Peyer's patch (tissue), 4 donors: ENCODE measurements around the gene GSTM2. TPM values are rescaled to one million over a fixed set of nuclear protein-coding genes. Genes with fewer than 3 reads are reported as not detected.

Source experiments
- DNase-seq, 3 donors: peaks; one replicate each; pipeline ENCODE4 v3.0.0-alpha.2; 2017 to 2019
- H3K27ac ChIP-seq, 4 donors: fragments of 200-600 bp; sonication (generic); one replicate each; pipeline ENCODE4 v1.5.1; 2016 to 2019
- H3K27me3 ChIP-seq, 2 donors: fragments of 200-600 bp; sonication (generic); one replicate each; pipeline ENCODE4 v1.5.1; 2019
- H3K36me3 ChIP-seq, 3 donors: fragments of 200-600 bp; sonication (generic); one replicate each; pipeline ENCODE4 v1.5.1; 2016 to 2019
- H3K4me1 ChIP-seq, 4 donors: fragments of 200-600 bp; sonication (generic); one replicate each; pipeline ENCODE4 v1.5.1; 2016 to 2019
- H3K4me3 ChIP-seq, 4 donors: fragments of 200-600 bp; sonication (generic); 1 replicate in 3 of 4; 2 replicates in 1 of 4; pipeline ENCODE4 v1.5.1; 2016 to 2019; ENCODE audit warnings: mild to moderate bottlenecking in 1 of 4
- H3K9me3 ChIP-seq, 4 donors: fragments of 200-600 bp; sonication (generic); one replicate each; pipeline ENCODE4 v1.5.1; 2016 to 2019; ENCODE audit warnings: mild to moderate bottlenecking in 1 of 4
- POLR2A ChIP-seq, 2 donors: fragments of 450-650 bp; IDR thresholded peaks; one replicate each; pipeline ENCODE4 v1.5.1; 2017; ENCODE audit warnings: antibody characterized with exemption in 2 of 2, mild to moderate bottlenecking in 2 of 2, moderate library complexity in 2 of 2
- total RNA-seq, 4 donors: library from RNA; depleted of rRNA; stranded (reverse); fragments of >200 nt; gene quantifications; one replicate each; pipeline ENCODE4 v1.1.0, GENCODE V29; 2016
- TF ChIP-seq, protein P1 (sequence below), 6 experiments: fragments of 450-650 bp in 4 of 6; fragments of 200-600 bp in 2 of 6; sonication (generic) in 1 of 6; IDR thresholded peaks; one replicate each; pipeline ENCODE4 v1.5.1; 2017 to 2019; ENCODE audit warnings: antibody characterized with exemption in 6 of 6, mild to moderate bottlenecking in 3 of 6, moderate library complexity in 1 of 6

The GSTM2 gene
- total RNA-seq, 4 donors from 2014 or later: 38.5 to 242 (median 116) TPM

DNA sequence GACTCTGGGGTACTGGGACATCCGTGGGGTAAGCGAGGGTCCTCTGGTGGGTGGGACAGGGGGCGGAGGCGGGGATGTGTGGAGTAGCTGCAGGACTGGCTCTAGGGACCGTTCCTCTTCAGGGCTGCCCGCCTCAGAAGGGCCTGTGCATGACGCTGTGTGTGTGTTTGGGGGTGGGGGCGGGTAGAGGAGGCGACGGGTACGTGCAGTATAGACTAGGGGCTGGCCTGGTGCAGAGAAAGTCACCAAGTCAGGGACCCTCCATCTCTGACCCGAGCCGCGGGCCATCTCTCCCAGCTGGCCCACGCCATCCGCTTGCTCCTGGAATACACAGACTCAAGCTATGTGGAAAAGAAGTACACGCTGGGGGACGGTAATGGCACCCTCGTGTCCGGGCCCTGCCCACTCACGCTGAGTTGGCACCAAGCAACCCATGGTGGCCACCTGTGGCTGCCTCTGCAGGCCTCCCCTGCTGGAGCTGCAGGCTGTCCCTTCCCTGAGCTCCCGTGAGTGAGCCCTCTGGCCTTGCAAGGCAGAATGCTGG is 44.5 kb downstream of the GSTM2 start:
- H3K9me3 ChIP-seq: no peaks in the 10 kb centered on the region
- H3K36me3 ChIP-seq: no peaks in the 10 kb centered on the region
- DNase-seq: no peak
- H3K27me3 ChIP-seq: no peaks in the 10 kb centered on the region
- H3K4me3 ChIP-seq: peak overlapping the region in 2 of 4 donors; percentile 37 to 38
- no peak for TF ChIP-seq POLR2A (IDR thresholded peaks at IDR 0.05)
- TF ChIP-seq, protein P1, sequence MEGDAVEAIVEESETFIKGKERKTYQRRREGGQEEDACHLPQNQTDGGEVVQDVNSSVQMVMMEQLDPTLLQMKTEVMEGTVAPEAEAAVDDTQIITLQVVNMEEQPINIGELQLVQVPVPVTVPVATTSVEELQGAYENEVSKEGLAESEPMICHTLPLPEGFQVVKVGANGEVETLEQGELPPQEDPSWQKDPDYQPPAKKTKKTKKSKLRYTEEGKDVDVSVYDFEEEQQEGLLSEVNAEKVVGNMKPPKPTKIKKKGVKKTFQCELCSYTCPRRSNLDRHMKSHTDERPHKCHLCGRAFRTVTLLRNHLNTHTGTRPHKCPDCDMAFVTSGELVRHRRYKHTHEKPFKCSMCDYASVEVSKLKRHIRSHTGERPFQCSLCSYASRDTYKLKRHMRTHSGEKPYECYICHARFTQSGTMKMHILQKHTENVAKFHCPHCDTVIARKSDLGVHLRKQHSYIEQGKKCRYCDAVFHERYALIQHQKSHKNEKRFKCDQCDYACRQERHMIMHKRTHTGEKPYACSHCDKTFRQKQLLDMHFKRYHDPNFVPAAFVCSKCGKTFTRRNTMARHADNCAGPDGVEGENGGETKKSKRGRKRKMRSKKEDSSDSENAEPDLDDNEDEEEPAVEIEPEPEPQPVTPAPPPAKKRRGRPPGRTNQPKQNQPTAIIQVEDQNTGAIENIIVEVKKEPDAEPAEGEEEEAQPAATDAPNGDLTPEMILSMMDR (IDR thresholded peaks at IDR 0.05): no peak
- no peaks in the 10 kb centered on the region for H3K4me1 ChIP-seq
- H3K27ac ChIP-seq: peak overlapping the region in 1 of 4 donors; percentile 30

DNA sequence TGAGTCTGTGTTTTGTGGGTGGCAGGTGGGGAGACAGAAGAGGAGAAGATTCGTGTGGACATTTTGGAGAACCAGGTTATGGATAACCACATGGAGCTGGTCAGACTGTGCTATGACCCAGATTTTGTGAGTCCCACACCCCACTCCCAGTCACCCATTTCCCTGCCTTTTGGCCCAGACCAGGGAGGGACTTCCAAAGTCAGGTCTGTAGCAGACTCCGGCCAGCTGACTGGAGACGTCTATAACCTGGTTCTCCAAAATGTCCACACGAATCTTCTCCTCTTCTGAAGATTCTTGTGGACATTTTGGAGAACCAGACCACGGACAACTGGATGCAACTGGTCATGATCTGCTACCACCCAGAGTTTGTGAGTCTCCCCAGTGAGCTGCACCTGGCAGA is 45.8 kb downstream of the GSTM2 start:
- TF ChIP-seq, protein P1 (IDR thresholded peaks at IDR 0.05): no peak
- TF ChIP-seq POLR2A (IDR thresholded peaks at IDR 0.05): no peak
- H3K4me1 ChIP-seq: no peaks in the 10 kb centered on the region
- no peak for DNase-seq
- no peak overlapping the region for H3K4me3 ChIP-seq
- H3K9me3 ChIP-seq: no peaks in the 10 kb centered on the region
- H3K36me3 ChIP-seq: no peaks in the 10 kb centered on the region
- H3K27me3 ChIP-seq: no peaks in the 10 kb centered on the region
- no peak overlapping the region for H3K27ac ChIP-seq

DNA sequence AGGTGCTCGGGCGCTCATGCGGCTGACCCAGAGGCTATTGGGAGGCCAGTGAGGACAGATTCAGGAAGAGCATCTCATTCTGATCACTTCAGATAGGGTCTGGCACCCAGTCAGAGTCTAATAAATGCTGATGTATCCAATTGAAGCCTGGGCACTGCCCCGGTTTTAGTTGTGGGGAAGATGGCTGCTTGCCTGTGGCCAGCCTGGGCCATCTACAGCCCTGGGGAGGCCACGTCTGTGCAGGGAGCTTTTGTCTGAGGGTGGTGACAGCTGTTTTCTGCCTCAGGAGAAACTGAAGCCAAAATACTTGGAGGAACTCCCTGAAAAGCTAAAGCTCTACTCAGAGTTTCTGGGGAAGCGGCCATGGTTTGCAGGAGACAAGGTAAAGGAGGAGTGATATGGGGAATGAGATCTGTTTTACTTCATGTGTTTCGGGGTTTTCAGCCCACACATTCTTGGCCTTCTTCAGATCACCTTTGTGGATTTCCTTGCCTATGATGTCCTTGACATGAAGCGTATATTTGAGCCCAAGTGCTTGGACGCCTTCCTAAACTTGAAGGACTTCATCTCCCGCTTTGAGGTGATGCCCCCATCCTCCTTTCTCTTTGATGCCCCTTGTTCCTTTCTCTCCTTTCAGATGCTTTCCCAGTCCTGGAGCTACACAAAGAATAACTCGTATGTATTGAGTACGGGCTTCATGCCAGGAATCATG is 47.0 kb downstream of the GSTM2 start:
- H3K9me3 ChIP-seq: no peaks in the 10 kb centered on the region
- no peak overlapping the region for H3K4me3 ChIP-seq
- TF ChIP-seq POLR2A (IDR thresholded peaks at IDR 0.05): no peak
- TF ChIP-seq, protein P1 (IDR thresholded peaks at IDR 0.05): no peak
- H3K4me1 ChIP-seq: no peaks in the 10 kb centered on the region
- no peaks in the 10 kb centered on the region for H3K27me3 ChIP-seq
- no peak for DNase-seq
- H3K27ac ChIP-seq: no peak overlapping the region
- H3K36me3 ChIP-seq: no peaks in the 10 kb centered on the region

DNA sequence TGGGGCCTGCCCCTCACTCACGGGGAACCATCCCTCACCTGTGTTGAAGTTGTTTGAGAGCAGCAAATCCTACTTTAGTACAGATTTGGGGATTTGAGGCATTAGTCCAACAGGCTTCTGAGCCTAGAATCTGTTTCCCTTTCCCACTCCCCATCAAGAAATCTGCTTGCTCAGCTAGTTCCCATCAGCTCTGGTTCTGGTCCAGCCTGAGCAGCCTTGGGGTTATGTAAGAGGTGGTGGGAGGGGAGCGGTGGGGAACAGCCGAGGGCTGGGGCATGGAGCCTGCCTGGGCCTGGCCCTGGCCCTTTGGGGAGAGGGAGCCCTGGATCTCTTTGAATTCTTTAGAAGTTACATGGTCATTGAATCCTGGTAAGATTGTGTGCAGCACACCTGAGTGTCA is 48.3 kb downstream of the GSTM2 start:
- Histone ChIP-seq H3K4me3 (no peak overlapping the region), H3K9me3 (no peaks in the 10 kb centered on the region), H3K4me1 (no peaks in the 10 kb centered on the region), H3K27ac (no peak overlapping the region), H3K36me3 (no peaks in the 10 kb centered on the region), H3K27me3 (no peaks in the 10 kb centered on the region)
- DNase-seq: no peak
- TF ChIP-seq POLR2A (IDR thresholded peaks at IDR 0.05): no peak
- TF ChIP-seq, protein P1 (IDR thresholded peaks at IDR 0.05): no peak

DNA sequence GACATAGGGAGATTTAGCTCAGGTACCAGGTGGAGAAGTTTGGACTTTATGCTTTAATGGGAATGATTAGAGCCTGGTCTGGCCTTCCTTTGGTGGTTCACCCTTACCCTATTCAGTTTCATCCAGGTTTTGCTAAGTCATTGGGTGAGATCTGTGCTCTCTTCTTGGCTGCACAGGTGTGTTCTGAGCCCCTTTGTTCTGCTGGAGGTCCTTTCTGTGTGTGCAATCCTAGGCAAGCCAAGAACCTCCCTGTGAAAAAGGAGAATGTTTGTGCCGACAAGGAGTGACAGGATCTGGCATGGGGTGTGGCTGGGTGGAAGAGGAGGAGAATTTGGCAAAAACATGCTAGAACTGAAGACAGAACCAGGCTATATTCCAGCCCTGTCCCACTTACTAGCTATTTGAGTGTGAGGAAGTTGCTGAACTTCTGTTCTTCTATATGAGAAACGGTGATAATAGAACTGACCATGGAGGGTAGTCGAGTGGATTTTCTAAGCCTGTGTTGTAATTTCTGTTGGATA is 48.8 kb downstream of the GSTM2 start:
- H3K4me3 ChIP-seq: no peak overlapping the region
- H3K27ac ChIP-seq: no peak overlapping the region
- no peaks in the 10 kb centered on the region for H3K4me1 ChIP-seq
- TF ChIP-seq, protein P1 (IDR thresholded peaks at IDR 0.05): no peak
- TF ChIP-seq POLR2A (IDR thresholded peaks at IDR 0.05): no peak
- no peaks in the 10 kb centered on the region for H3K27me3 ChIP-seq
- H3K9me3 ChIP-seq: no peaks in the 10 kb centered on the region
- DNase-seq: no peak
- no peaks in the 10 kb centered on the region for H3K36me3 ChIP-seq
